Neuron (in vitro differentiated cells): ENCODE results near the gene SLC25A43.
"Not testable (repeated sequence)": the region's sequence is repeated elsewhere in the genome, so short reads cannot be mapped to it uniquely, and the experiment has no call there.

ENCODE experiments used
- H2AFZ ChIP-seq: one replicate; pipeline ENCODE4 v1.6.1; 2013; ENCODE audit warnings: low read depth, mild to moderate bottlenecking, inconsistent platforms, low read length, moderate library complexity
- H3K27me3 ChIP-seq: one replicate; pipeline ENCODE4 v1.6.1; 2013; ENCODE audit warnings: low read length; ENCODE audit not compliant: insufficient read depth
- H3K36me3 ChIP-seq: one replicate; pipeline ENCODE4 v1.6.1; 2013; ENCODE audit warnings: low read length; ENCODE audit not compliant: insufficient read depth
- H3K4me1 ChIP-seq: one replicate; pipeline ENCODE4 v1.6.1; 2013; ENCODE audit warnings: low read length; ENCODE audit not compliant: insufficient read depth
- H3K4me3 ChIP-seq: 2 replicates; pipeline ENCODE4 v1.5.1; 2013; ENCODE audit warnings: mild to moderate bottlenecking, low read length, moderate library complexity
- H3K9me3 ChIP-seq: one replicate; pipeline ENCODE4 v1.6.1; 2013; ENCODE audit warnings: low read length

SLC25A43 gene

GRCh38 chrX:119417842-119418241 lies 18.7 kb downstream of the SLC25A43 start:
- peaks cover 5% of the 10 kb centered on the region for H3K4me1 ChIP-seq
- H3K36me3 ChIP-seq: no peaks in the 10 kb centered on the region

GRCh38 chrX:119419146-119419545 lies 20.0 kb downstream of the SLC25A43 start:
- H3K4me1 ChIP-seq: peaks cover 5% of the 10 kb centered on the region

More at GRCh38 chrX:119417842-119418241, 18.7 kb downstream of the SLC25A43 start:
- Histone ChIP-seq H3K9me3 (no peaks in the 10 kb centered on the region), H2AFZ (no peak overlapping the region), H3K27me3 (no peaks in the 10 kb centered on the region), H3K4me3 (no peak overlapping the region)

GRCh38 chrX:119419898-119420297 lies 20.8 kb downstream of the SLC25A43 start:
- H2AFZ ChIP-seq: no peak overlapping the region
- H3K4me3 ChIP-seq: no peak overlapping the region
- H3K27me3 ChIP-seq: no peaks in the 10 kb centered on the region
- peaks cover 5% of the 10 kb centered on the region for H3K4me1 ChIP-seq
- H3K9me3 ChIP-seq: no peaks in the 10 kb centered on the region
- H3K36me3 ChIP-seq: no peaks in the 10 kb centered on the region

More at GRCh38 chrX:119419146-119419545, 20.0 kb downstream of the SLC25A43 start:
- Histone ChIP-seq H3K36me3 (no peaks in the 10 kb centered on the region), H3K9me3 (no peaks in the 10 kb centered on the region), H2AFZ (no peak overlapping the region), H3K4me3 (no peak overlapping the region), H3K27me3 (no peaks in the 10 kb centered on the region)

- no peak overlapping the region for H3K4me3 ChIP-seq
- H3K36me3 ChIP-seq: no peaks in the 10 kb centered on the region
- H3K27me3 ChIP-seq: no peaks in the 10 kb centered on the region
- no peaks in the 10 kb centered on the region for H3K9me3 ChIP-seq
- peaks cover 5% of the 10 kb centered on the region for H3K4me1 ChIP-seq
- no peak overlapping the region for H2AFZ ChIP-seq
Observed at GRCh38 chrX:119421016-119421705, 22.0 kb downstream of the SLC25A43 start.

- Histone ChIP-seq H3K36me3 (no peaks in the 10 kb centered on the region), H3K9me3 (no peaks in the 10 kb centered on the region), H2AFZ (no peak overlapping the region), H3K27me3 (no peaks in the 10 kb centered on the region), H3K4me3 (no peak overlapping the region), H3K4me1 (peaks cover 5% of the 10 kb centered on the region)
Observed at GRCh38 chrX:119423631-119424030, 24.5 kb downstream of the SLC25A43 start.

- H3K27me3 ChIP-seq: no peaks in the 10 kb centered on the region
- H3K9me3 ChIP-seq: no peaks in the 10 kb centered on the region
- no peak overlapping the region for H3K4me3 ChIP-seq
- H3K4me1 ChIP-seq: peaks cover 5% of the 10 kb centered on the region
- H2AFZ ChIP-seq: no peak overlapping the region
- H3K36me3 ChIP-seq: no peaks in the 10 kb centered on the region
Observed at GRCh38 chrX:119424999-119425398, 25.9 kb downstream of the SLC25A43 start.

GRCh38 chrX:119427024-119427794 lies 28.1 kb downstream of the SLC25A43 start:
- H3K36me3 ChIP-seq: no peaks in the 10 kb centered on the region
- no peak overlapping the region for H3K4me3 ChIP-seq
- no peak overlapping the region for H2AFZ ChIP-seq
- no peaks in the 10 kb centered on the region for H3K27me3 ChIP-seq
- no peaks in the 10 kb centered on the region for H3K9me3 ChIP-seq
- H3K4me1 ChIP-seq: no peaks in the 10 kb centered on the region

GRCh38 chrX:119427795-119428185 lies 28.7 kb downstream of the SLC25A43 start:
- no peaks in the 10 kb centered on the region for H3K27me3 ChIP-seq
- H2AFZ ChIP-seq: no peak overlapping the region
- no peak overlapping the region for H3K4me3 ChIP-seq
- no peaks in the 10 kb centered on the region for H3K36me3 ChIP-seq
- H3K9me3 ChIP-seq: no peaks in the 10 kb centered on the region
- no peaks in the 10 kb centered on the region for H3K4me1 ChIP-seq

- Histone ChIP-seq H3K4me1 (no peaks in the 10 kb centered on the region), H3K27me3 (no peaks in the 10 kb centered on the region), H3K36me3 (no peaks in the 10 kb centered on the region), H3K9me3 (no peaks in the 10 kb centered on the region), H2AFZ (no peak overlapping the region), H3K4me3 (no peak overlapping the region)
Observed at GRCh38 chrX:119429471-119429870, 30.3 kb downstream of the SLC25A43 start.

- H3K36me3 ChIP-seq, H3K27me3 ChIP-seq, H3K4me1 ChIP-seq, H3K4me3 ChIP-seq, H3K9me3 ChIP-seq, H2AFZ ChIP-seq: not testable (repeated sequence)
Observed at GRCh38 chrX:119441295-119441694, 42.2 kb downstream of the SLC25A43 start.

GRCh38 chrX:119442286-119442685 lies 43.1 kb downstream of the SLC25A43 start:
- Histone ChIP-seq H3K9me3 (no peaks in the 10 kb centered on the region), H3K4me3 (no peak overlapping the region), H2AFZ (no peak overlapping the region), H3K36me3 (no peaks in the 10 kb centered on the region), H3K4me1 (no peaks in the 10 kb centered on the region), H3K27me3 (no peaks in the 10 kb centered on the region)

- Histone ChIP-seq H3K4me3 (no peak overlapping the region), H3K36me3 (no peaks in the 10 kb centered on the region), H3K4me1 (no peaks in the 10 kb centered on the region), H2AFZ (no peak overlapping the region), H3K27me3 (no peaks in the 10 kb centered on the region), H3K9me3 (no peaks in the 10 kb centered on the region)
Observed at GRCh38 chrX:119453202-119453601, 54.1 kb downstream of the SLC25A43 start.

GRCh38 chrX:119455264-119455663 lies 56.1 kb downstream of the SLC25A43 start:
- Histone ChIP-seq H3K4me3 (no peak overlapping the region), H3K27me3 (no peaks in the 10 kb centered on the region), H3K4me1 (no peaks in the 10 kb centered on the region), H3K36me3 (no peaks in the 10 kb centered on the region), H2AFZ (no peak overlapping the region), H3K9me3 (no peaks in the 10 kb centered on the region)
